Dedifferentiated amniotic fluid mesenchymal stem cell (primary cell): ENCODE measurements around the gene DNM2.
"Not testable (repeated sequence)": the region's sequence is repeated elsewhere in the genome, so short reads cannot be mapped to it uniquely, and the experiment has no call there.

ENCODE experiments used
- DNase-seq: peaks from one replicate; pipeline ENCODE4 v3.0.0-alpha.2; 2016; ENCODE audit errors: extremely low spot score

The DNM2 gene

GRCh38 chr19:10752237-10752912 is 34.5 kb downstream of the DNM2 start:
- DNase-seq: no peak

GRCh38 chr19:10752913-10753704 is 35.2 kb downstream of the DNM2 start:
- no peak for DNase-seq

GRCh38 chr19:10756371-10756770 is 38.5 kb downstream of the DNM2 start:
- no peak for DNase-seq

GRCh38 chr19:10756791-10757190 is 38.9 kb downstream of the DNM2 start:
- no peak for DNase-seq

GRCh38 chr19:10758050-10758449 is 40.2 kb downstream of the DNM2 start:
- not testable (repeated sequence) for DNase-seq

GRCh38 chr19:10758978-10759377 is 41.1 kb downstream of the DNM2 start:
- no peak for DNase-seq

GRCh38 chr19:10760273-10760944 is 42.5 kb downstream of the DNM2 start:
- DNase-seq: no peak

GRCh38 chr19:10761443-10762250 is 43.8 kb downstream of the DNM2 start:
- no peak for DNase-seq

GRCh38 chr19:10762656-10763055 is 44.8 kb downstream of the DNM2 start:
- DNase-seq: no peak

GRCh38 chr19:10763411-10763810 is 45.5 kb downstream of the DNM2 start:
- DNase-seq: no peak

GRCh38 chr19:10763828-10764339 is 46.0 kb downstream of the DNM2 start:
- no peak for DNase-seq

- no peak for DNase-seq
These were observed 46.5 kb downstream of the DNM2 start for GRCh38 chr19:10764340-10764894.

- DNase-seq: no peak
These were observed 48.3 kb downstream of the DNM2 start for GRCh38 chr19:10766049-10766623.

- peak; percentile 30 for DNase-seq
These were observed 48.9 kb downstream of the DNM2 start for GRCh38 chr19:10766671-10767201.

- DNase-seq: no peak
These were observed 49.8 kb downstream of the DNM2 start for GRCh38 chr19:10767726-10768125.

- DNase-seq: no peak
These were observed 50.5 kb downstream of the DNM2 start for GRCh38 chr19:10768369-10768768.

GRCh38 chr19:10768936-10769335 is 51.1 kb downstream of the DNM2 start:
- DNase-seq: no peak

- no peak for DNase-seq
These were observed 51.9 kb downstream of the DNM2 start for GRCh38 chr19:10769533-10770491.

- DNase-seq: no peak
These were observed 56.1 kb downstream of the DNM2 start for GRCh38 chr19:10773969-10774368.

GRCh38 chr19:10774893-10775292 is 57.0 kb downstream of the DNM2 start:
- DNase-seq: no peak
